ENCODE results near the gene LYRM7.
"Not testable (repeated sequence)": the region's sequence is repeated elsewhere in the genome, so short reads cannot be mapped to it uniquely, and the experiment has no call there.

The LYRM7 gene

DNA sequence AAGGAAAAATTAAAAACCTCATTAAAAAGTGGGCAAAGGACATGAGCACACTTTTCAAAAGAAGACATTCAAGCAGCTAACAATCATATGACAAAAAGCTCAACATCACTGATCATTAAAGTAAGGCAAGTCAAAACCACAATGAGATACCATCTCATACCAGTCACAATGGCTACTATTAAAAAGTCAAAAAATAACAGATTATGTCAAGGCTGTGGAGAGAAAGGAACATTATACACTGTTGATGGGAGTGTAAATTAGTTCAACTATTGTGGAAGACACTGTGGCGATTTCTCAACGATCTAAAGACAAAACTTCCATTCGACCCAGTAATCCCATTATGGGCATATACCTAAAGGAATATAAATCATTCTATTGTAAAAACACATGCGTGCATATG is 41.4 kb upstream of the LYRM7 start:
- TF ChIP-seq, protein P1, sequence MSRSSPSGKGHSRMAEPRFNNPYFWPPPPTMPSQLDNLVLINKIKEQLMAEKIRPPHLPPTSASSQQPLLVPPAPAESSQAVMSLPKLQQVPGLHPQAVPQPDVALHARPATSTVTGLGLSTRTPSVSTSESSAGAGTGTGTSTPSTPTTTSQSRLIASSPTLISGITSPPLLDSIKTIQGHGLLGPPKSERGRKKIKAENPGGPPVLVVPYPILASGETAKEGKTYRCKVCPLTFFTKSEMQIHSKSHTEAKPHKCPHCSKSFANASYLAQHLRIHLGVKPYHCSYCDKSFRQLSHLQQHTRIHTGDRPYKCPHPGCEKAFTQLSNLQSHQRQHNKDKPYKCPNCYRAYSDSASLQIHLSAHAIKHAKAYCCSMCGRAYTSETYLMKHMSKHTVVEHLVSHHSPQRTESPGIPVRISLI (tag by site-specific recombination; IDR thresholded peaks at IDR 0.05) = no peak
- TF ChIP-seq, protein P2, sequence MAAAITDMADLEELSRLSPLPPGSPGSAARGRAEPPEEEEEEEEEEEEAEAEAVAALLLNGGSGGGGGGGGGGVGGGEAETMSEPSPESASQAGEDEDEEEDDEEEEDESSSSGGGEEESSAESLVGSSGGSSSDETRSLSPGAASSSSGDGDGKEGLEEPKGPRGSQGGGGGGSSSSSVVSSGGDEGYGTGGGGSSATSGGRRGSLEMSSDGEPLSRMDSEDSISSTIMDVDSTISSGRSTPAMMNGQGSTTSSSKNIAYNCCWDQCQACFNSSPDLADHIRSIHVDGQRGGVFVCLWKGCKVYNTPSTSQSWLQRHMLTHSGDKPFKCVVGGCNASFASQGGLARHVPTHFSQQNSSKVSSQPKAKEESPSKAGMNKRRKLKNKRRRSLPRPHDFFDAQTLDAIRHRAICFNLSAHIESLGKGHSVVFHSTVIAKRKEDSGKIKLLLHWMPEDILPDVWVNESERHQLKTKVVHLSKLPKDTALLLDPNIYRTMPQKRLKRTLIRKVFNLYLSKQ (tag by site-specific recombination; IDR thresholded peaks at IDR 0.05; ENCODE audit: borderline replicate concordance) = no peak
- TF ChIP-seq, protein P3, sequence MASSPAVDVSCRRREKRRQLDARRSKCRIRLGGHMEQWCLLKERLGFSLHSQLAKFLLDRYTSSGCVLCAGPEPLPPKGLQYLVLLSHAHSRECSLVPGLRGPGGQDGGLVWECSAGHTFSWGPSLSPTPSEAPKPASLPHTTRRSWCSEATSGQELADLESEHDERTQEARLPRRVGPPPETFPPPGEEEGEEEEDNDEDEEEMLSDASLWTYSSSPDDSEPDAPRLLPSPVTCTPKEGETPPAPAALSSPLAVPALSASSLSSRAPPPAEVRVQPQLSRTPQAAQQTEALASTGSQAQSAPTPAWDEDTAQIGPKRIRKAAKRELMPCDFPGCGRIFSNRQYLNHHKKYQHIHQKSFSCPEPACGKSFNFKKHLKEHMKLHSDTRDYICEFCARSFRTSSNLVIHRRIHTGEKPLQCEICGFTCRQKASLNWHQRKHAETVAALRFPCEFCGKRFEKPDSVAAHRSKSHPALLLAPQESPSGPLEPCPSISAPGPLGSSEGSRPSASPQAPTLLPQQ (tag by site-specific recombination; IDR thresholded peaks at IDR 0.05) = no peak
- TF ChIP-seq ZSCAN16 (tag by site-specific recombination; IDR thresholded peaks at IDR 0.05) (no peak), ZNF654 (tag by site-specific recombination; IDR thresholded peaks at IDR 0.05; ENCODE audit: low read depth) (no peak)
- TF ChIP-seq, protein P4, sequence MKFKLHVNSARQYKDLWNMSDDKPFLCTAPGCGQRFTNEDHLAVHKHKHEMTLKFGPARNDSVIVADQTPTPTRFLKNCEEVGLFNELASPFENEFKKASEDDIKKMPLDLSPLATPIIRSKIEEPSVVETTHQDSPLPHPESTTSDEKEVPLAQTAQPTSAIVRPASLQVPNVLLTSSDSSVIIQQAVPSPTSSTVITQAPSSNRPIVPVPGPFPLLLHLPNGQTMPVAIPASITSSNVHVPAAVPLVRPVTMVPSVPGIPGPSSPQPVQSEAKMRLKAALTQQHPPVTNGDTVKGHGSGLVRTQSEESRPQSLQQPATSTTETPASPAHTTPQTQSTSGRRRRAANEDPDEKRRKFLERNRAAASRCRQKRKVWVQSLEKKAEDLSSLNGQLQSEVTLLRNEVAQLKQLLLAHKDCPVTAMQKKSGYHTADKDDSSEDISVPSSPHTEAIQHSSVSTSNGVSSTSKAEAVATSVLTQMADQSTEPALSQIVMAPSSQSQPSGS (tag by site-specific recombination; IDR thresholded peaks at IDR 0.05; ENCODE audit: low read depth) = no peak
- TF ChIP-seq, protein P5, sequence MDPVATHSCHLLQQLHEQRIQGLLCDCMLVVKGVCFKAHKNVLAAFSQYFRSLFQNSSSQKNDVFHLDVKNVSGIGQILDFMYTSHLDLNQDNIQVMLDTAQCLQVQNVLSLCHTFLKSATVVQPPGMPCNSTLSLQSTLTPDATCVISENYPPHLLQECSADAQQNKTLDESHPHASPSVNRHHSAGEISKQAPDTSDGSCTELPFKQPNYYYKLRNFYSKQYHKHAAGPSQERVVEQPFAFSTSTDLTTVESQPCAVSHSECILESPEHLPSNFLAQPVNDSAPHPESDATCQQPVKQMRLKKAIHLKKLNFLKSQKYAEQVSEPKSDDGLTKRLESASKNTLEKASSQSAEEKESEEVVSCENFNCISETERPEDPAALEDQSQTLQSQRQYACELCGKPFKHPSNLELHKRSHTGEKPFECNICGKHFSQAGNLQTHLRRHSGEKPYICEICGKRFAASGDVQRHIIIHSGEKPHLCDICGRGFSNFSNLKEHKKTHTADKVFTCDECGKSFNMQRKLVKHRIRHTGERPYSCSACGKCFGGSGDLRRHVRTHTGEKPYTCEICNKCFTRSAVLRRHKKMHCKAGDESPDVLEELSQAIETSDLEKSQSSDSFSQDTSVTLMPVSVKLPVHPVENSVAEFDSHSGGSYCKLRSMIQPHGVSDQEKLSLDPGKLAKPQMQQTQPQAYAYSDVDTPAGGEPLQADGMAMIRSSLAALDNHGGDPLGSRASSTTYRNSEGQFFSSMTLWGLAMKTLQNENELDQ (tag by site-specific recombination; IDR thresholded peaks at IDR 0.05; ENCODE audit: low read depth) = no peak
- TF ChIP-seq, protein P6, sequence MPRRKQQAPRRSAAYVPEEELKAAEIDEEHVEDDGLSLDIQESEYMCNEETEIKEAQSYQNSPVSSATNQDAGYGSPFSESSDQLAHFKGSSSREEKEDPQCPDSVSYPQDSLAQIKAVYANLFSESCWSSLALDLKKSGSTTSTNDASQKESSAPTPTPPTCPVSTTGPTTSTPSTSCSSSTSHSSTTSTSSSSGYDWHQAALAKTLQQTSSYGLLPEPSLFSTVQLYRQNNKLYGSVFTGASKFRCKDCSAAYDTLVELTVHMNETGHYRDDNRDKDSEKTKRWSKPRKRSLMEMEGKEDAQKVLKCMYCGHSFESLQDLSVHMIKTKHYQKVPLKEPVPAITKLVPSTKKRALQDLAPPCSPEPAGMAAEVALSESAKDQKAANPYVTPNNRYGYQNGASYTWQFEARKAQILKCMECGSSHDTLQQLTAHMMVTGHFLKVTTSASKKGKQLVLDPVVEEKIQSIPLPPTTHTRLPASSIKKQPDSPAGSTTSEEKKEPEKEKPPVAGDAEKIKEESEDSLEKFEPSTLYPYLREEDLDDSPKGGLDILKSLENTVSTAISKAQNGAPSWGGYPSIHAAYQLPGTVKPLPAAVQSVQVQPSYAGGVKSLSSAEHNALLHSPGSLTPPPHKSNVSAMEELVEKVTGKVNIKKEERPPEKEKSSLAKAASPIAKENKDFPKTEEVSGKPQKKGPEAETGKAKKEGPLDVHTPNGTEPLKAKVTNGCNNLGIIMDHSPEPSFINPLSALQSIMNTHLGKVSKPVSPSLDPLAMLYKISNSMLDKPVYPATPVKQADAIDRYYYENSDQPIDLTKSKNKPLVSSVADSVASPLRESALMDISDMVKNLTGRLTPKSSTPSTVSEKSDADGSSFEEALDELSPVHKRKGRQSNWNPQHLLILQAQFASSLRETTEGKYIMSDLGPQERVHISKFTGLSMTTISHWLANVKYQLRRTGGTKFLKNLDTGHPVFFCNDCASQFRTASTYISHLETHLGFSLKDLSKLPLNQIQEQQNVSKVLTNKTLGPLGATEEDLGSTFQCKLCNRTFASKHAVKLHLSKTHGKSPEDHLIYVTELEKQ (tag by site-specific recombination; IDR thresholded peaks at IDR 0.05; ENCODE audit: borderline replicate concordance) = no peak
- TF ChIP-seq, protein P7, sequence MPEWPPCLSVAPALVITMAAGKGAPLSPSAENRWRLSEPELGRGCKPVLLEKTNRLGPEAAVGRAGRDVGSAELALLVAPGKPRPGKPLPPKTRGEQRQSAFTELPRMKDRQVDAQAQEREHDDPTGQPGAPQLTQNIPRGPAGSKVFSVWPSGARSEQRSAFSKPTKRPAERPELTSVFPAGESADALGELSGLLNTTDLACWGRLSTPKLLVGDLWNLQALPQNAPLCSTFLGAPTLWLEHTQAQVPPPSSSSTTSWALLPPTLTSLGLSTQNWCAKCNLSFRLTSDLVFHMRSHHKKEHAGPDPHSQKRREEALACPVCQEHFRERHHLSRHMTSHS (tag by site-specific recombination; IDR thresholded peaks at IDR 0.05) = no peak
- no peak overlapping the region for H3K4me3 ChIP-seq (ENCODE audit: low read depth, low read length)

DNA sequence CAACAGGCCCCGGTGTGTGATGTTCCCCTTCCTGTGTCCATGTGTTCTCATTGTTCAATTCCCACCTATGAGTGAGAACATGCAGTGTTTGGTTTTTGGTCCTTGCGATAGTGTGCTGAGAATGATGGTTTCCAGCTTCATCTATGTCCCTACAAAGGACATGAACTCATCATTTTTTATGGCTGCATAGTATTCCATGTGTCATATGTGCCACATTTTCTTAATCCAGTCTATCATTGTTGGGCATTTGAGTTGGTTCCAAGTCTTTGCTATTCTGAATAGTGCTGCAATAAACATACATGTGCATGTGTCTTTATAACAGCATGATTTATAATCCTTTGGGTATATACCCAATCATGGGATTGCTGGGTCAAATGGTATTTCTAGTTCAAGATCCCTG is 37.7 kb upstream of the LYRM7 start:
- H3K4me3 ChIP-seq (ENCODE audit: low read depth, low read length); H3K4me1 ChIP-seq (ENCODE audit: control insufficient read depth, insufficient read depth, low read length); CTCF ChIA-PET; H3K9me3 ChIP-seq (ENCODE audit: control insufficient read depth, insufficient read depth, low read depth, low read length); POLR2A ChIA-PET; H3K36me3 ChIP-seq (ENCODE audit: control insufficient read depth in 2 of 2, insufficient read depth in 1 of 2, low read length in 2 of 2); H3K27ac ChIP-seq (ENCODE audit: extremely low read depth, low read depth, low read length): not testable (repeated sequence)
- TF ChIP-seq, protein P8, sequence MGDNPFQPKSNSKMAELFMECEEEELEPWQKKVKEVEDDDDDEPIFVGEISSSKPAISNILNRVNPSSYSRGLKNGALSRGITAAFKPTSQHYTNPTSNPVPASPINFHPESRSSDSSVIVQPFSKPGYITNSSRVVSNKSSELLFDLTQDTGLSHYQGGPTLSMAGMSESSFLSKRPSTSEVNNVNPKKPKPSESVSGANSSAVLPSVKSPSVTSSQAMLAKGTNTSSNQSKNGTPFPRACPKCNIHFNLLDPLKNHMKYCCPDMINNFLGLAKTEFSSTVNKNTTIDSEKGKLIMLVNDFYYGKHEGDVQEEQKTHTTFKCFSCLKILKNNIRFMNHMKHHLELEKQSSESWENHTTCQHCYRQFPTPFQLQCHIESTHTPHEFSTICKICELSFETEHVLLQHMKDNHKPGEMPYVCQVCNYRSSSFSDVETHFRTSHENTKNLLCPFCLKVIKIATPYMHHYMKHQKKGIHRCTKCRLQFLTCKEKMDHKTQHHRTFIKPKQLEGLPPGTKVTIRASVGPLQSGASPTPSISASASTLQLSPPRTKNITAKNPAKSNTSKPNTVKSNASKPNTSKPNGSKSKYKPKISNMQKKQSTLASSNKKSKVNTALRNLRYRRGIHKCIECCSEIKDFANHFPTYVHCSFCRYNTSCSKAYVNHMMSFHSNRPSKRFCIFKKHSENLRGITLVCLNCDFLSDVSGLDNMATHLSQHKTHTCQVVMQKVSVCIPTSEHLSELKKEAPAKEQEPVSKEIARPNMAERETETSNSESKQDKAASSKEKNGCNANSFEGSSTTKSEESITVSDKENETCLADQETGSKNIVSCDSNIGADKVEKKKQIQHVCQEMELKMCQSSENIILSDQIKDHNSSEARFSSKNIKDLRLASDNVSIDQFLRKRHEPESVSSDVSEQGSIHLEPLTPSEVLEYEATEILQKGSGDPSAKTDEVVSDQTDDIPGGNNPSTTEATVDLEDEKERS (tag by site-specific recombination; IDR thresholded peaks at IDR 0.05) = 0 out of 2 replicates have a peak, but pooled peaks have one; percentile 27
- TF ChIP-seq ZNF146 (tag by site-specific recombination; IDR thresholded peaks at IDR 0.05) = peak; percentile 71

More for the DNA sequence above, 41.4 kb upstream of the LYRM7 start:
- POLR2A ChIA-PET = no interaction called here
- Histone ChIP-seq H3K9me3 (ENCODE audit: control insufficient read depth, insufficient read depth, low read depth, low read length) (no peaks in the 10 kb centered on the region), H3K36me3 (ENCODE audit: control insufficient read depth in 2 of 2, insufficient read depth in 1 of 2, low read length in 2 of 2) (no peaks in the 10 kb centered on the region), H3K4me1 (ENCODE audit: control insufficient read depth, insufficient read depth, low read length) (no peaks in the 10 kb centered on the region), H3K27ac (ENCODE audit: extremely low read depth, low read depth, low read length) (no peak overlapping the region)
- CTCF ChIA-PET = interaction anchor here (0.6 kb wide), 1 partner anchor 86 kb away, joined by 3 read pairs; no protein-coding TSS in a partner anchor
